Activated naive CD4-positive, alpha-beta T cell treated with anti-CD3 and anti-CD28 coated beads, Interleukin-2, amount 50 U/mL, for 24 hours (primary cell): ENCODE measurements around the gene TMEM35A.
"Not testable (repeated sequence)": the region's sequence is repeated elsewhere in the genome, so short reads cannot be mapped to it uniquely, and the experiment has no call there.

Experiments
- H3K27ac Mint-ChIP-seq: one replicate; pipeline ENCODE4 v1.8.0; 2021; ENCODE audit warnings: mild to moderate bottlenecking, mixed read lengths
- H3K27me3 Mint-ChIP-seq: one replicate; pipeline ENCODE4 v1.8.0; 2021; ENCODE audit warnings: mixed read lengths
- H3K36me3 Mint-ChIP-seq: one replicate; pipeline ENCODE4 v1.8.0; 2021; ENCODE audit warnings: mixed read lengths
- H3K4me1 Mint-ChIP-seq: one replicate; pipeline ENCODE4 v1.8.0; 2021; ENCODE audit warnings: mixed read lengths
- H3K4me3 Mint-ChIP-seq: one replicate; pipeline ENCODE4 v1.8.0; 2021; ENCODE audit warnings: mild to moderate bottlenecking, mixed read lengths
- H3K9me3 Mint-ChIP-seq: one replicate; pipeline ENCODE4 v1.8.0; 2021; ENCODE audit warnings: mixed read lengths

The TMEM35A gene, protein sequence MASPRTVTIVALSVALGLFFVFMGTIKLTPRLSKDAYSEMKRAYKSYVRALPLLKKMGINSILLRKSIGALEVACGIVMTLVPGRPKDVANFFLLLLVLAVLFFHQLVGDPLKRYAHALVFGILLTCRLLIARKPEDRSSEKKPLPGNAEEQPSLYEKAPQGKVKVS

DNA sequence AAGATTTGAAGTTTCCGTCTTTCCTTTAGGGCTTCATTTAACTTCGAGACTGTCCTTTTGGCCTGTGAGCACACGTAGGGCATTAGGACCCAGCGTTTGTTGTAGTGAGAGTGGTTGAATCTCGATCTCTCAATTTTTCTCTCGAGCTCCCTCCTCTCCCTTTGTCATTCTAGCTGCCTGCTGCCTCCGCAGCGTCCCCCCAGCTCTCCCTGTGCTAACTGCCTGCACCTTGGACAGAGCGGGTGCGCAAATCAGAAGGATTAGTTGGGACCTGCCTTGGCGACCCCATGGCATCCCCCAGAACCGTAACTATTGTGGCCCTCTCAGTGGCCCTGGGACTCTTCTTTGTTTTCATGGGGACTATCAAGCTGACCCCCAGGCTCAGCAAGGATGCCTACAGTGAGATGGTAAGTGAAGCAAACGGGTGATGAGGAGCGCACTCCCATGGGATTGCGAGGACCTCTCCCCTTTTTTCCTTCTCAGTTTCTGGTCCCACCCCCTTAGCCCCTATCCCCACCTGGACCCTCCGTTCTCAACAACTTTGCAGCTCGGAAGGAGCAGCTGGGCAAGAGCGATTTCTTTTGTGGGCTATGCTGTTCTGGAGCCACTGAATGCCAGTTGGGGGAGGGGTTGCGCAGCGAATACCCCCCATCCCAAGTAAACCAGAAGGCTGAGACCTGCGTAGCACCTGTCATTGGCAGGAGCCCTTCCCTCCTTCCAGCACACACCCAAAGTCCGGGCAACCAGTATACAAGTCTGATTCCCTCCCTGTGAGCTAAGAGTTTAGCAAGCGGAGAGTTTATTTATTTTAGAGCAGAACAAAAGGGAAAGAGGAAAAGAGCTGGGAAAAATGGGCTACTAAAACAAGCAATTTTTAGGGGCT, at the start of gene TMEM35A:
TSS of gene TMEM35A (plus strand) at position 164 of the 883 bp plus-strand sequence. CDS start at position 288, 124 bp downstream.
- Mint-ChIP-seq H3K36me3 (no peaks in the 10 kb centered on the region), H3K9me3 (no peaks in the 10 kb centered on the region), H3K27ac (no peak within 1 kb of the TSS), H3K4me3 (peak within 1 kb of the TSS; percentile 36), H3K4me1 (peaks cover 10% of the 10 kb centered on the region), H3K27me3 (peaks cover 9% of the 10 kb centered on the region)

DNA sequence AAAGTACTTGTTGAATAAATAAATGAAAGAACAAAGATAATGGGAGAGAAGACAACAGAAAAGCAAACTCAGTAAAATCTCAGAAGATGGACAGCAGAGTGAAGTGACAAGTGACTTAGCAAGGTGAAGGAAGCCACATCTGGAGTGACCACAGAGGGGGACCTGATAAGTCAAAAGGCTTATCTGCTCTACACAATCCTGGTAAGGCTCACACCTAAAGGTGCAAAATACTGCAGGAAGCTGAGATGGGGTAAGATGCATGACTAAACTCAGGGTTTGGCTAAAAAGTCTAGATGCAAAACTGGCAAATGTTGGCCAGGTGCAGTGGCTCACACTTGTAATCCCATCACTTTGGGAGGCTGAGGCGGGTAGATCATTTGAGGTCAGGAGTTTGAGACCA, 49.0 kb upstream of the TMEM35A start:
- Mint-ChIP-seq H3K27me3 (no peaks in the 10 kb centered on the region), H3K4me1 (peaks cover 13% of the 10 kb centered on the region), H3K27ac (no peak overlapping the region), H3K9me3 (no peaks in the 10 kb centered on the region), H3K4me3 (no peak overlapping the region), H3K36me3 (peaks cover 20% of the 10 kb centered on the region)

DNA sequence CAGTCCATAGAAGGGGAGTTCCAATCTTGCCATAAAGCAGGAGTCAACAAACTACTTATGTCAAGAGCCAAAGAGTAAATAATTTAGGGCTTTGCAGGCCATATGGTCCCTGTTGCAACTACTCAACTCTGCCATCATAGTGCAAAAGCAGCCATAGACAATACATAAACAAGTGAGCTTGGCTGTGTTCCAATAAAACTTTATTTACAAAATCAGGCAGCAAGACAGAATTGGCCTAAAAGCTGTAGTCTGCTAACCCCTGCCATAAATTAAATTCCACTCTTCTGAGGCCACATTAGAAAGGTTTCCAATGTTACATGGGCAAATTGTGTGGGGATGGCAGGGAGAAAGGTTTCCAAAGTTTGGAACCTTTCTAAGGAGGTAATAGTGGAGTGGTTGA, 41.4 kb upstream of the TMEM35A start:
- Mint-ChIP-seq H3K27me3 (no peaks in the 10 kb centered on the region), H3K36me3 (peaks cover 6% of the 10 kb centered on the region), H3K4me1 (peaks cover 8% of the 10 kb centered on the region), H3K4me3 (no peak overlapping the region), H3K9me3 (no peaks in the 10 kb centered on the region), H3K27ac (no peak overlapping the region)

DNA sequence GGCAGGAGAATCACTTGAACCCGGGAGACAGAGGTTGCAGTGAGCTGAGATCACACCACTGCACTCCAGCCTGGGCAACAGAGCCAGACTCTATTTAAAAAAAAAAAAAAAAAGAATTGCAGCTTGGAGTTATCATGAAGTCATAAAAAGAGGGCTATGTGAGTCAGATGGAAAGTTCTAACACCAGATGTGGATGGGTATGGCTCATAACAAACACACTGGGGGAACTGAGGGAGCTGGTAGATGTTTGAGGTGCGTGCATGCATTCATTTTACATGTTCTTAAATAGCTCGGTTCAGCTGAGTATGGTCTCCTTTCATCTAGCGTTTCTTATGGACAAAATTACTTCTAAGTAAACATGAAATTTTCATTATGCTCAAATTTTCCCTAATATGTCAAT, 38.5 kb upstream of the TMEM35A start:
- no peak overlapping the region for H3K4me3 Mint-ChIP-seq
- peaks cover 20% of the 10 kb centered on the region for H3K4me1 Mint-ChIP-seq
- H3K36me3 Mint-ChIP-seq: peaks cover 7% of the 10 kb centered on the region
- peak overlapping the region; percentile 63 for H3K27ac Mint-ChIP-seq
- no peaks in the 10 kb centered on the region for H3K9me3 Mint-ChIP-seq
- no peaks in the 10 kb centered on the region for H3K27me3 Mint-ChIP-seq

DNA sequence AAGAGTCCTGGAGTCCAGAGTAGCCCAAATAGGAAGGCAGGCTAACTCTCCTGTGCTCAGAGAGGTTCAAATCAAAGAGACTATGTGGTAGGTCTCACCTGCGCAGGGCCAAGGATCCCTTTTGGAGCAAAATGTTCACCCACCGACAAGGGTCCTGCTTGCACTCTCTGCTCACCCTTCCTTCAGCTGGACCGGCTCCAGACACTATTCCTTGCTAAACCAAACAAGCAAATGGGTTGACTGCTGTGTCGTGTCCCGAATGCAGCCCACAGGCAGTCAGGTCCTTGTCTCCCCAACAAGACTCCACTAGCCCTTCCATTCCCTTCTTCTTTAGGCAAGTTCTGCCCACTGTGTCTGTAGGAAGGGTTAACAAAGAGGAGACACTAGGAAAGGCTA, 27.5 kb upstream of the TMEM35A start:
- Mint-ChIP-seq H3K36me3 (peaks cover 6% of the 10 kb centered on the region), H3K9me3 (no peaks in the 10 kb centered on the region), H3K27me3 (no peaks in the 10 kb centered on the region), H3K4me1 (peaks cover 30% of the 10 kb centered on the region), H3K4me3 (peak overlapping the region; percentile 88), H3K27ac (peak overlapping the region; percentile 94)

DNA sequence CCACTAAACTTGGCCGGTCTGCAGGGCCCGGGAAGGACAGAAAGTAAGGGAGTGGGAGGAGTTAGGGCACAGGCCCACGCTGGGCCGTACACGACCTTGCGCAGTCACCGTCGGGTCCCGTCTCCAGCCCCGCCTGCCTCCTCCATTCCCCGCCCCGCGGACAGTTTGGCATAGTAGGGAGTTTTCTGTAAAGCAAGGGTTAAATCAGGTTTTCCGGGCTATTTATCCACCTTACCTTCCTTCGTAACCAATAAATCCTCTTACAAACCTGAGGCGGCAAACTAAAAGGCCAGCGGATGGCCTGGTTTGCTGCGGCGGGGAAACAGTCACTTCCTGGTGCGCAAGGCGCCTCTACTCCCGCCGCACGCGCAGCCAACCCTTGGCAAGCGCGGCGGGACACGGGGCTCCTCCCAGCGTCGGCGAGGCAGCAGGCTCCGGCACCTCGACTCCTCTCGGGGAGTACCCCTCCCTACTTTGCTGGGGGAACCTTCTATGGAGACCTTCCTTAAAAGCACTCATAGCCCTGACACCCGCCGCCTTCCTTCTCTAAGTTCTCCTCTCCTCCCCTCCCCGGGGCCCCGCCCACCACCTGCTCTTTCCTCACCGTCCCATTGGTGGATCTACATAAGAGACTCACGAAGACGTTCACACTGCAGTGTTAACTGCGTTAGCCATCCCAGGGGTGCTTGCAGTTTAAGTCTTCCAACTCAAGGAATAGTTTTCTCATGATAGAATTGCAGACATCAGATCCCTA, 27.0 kb upstream of the TMEM35A start, which contains the start of gene TRMT2B:
TSS of gene TRMT2B (minus strand) at position 563 of the 754 bp plus-strand sequence. CDS start 9,822 bp downstream, outside the sequence.
- Mint-ChIP-seq H3K27me3 (no peaks in the 10 kb centered on the region), H3K9me3 (no peaks in the 10 kb centered on the region), H3K4me1 (peaks cover 30% of the 10 kb centered on the region), H3K27ac (peak within 1 kb of the TSS; percentile 94), H3K36me3 (peaks cover 6% of the 10 kb centered on the region), H3K4me3 (peak within 1 kb of the TSS; percentile 88)

DNA sequence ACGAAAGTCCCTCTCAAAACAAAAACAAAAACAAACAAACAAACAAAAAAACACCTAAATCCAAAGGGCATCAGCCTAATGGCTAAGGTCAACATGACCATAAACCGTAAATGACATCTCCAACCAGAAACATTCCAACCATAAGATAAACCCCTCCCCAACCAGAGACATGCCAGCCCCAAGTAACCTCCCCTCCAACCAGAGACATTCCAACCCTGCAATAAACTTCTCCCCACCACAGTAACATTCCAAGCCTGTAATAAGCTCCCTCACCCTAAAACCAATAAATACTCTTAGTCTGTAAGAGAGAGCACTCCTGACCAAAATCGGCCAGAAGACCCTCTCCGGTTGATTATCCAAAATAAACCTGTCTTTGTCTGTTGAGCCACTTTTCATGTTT, 22.1 kb upstream of the TMEM35A start:
- H3K36me3 Mint-ChIP-seq, H3K9me3 Mint-ChIP-seq, H3K4me1 Mint-ChIP-seq, H3K27me3 Mint-ChIP-seq, H3K4me3 Mint-ChIP-seq, H3K27ac Mint-ChIP-seq: not testable (repeated sequence)

DNA sequence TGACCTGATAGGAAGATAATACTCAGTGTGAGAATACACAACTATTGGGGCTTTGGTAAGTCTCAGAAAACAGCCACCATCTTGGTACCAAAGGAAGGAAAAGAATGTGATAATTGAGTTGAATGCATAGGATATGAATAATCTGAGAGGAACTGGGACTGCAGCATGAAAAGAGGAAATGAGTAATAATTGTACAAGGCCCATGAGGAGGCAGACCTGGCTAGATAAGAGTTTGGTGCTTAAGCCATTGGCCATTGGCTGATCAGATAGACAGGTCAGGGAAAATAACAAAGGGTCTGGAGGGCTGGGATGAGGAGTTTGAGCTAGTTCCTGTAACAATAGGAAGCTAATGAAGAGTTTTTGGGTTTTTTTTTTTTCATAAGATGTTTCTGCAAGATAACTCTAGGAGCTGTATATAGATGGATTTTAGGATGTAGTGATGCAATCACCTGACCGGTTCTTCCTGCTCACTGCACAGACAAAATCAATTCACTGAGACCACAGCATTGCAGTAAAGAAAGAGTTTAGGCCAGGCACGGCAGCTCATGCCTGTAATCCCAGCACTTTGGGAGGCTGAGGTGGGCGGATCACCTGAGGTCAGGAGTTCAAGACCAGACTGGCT, 21.5 kb upstream of the TMEM35A start:
- Mint-ChIP-seq H3K36me3 (no peaks in the 10 kb centered on the region), H3K4me1 (peaks cover under 1% of the 10 kb centered on the region), H3K9me3 (no peaks in the 10 kb centered on the region), H3K27me3 (no peaks in the 10 kb centered on the region), H3K27ac (no peak overlapping the region), H3K4me3 (no peak overlapping the region)

DNA sequence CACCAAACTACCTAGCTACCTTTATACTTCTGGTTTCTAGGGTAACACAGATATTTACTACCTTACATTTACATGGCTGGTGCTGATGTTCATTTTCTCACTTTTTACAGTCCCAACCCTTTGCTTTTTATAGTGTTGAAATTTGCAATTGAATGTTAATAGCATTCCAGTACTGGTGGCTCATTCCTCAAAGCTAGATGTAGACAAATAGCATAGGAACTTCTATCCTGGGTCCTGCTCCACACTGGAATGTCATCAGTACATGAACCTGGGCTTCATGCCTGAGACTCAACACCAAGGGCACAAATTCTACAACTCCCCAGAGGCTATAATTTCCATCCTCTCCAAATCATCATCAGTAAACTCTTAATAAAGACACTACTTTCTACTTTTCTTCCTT, 16.5 kb upstream of the TMEM35A start:
- no peaks in the 10 kb centered on the region for H3K9me3 Mint-ChIP-seq
- H3K4me1 Mint-ChIP-seq: no peaks in the 10 kb centered on the region
- H3K27ac Mint-ChIP-seq: no peak overlapping the region
- no peak overlapping the region for H3K4me3 Mint-ChIP-seq
- H3K27me3 Mint-ChIP-seq: no peaks in the 10 kb centered on the region
- no peaks in the 10 kb centered on the region for H3K36me3 Mint-ChIP-seq

DNA sequence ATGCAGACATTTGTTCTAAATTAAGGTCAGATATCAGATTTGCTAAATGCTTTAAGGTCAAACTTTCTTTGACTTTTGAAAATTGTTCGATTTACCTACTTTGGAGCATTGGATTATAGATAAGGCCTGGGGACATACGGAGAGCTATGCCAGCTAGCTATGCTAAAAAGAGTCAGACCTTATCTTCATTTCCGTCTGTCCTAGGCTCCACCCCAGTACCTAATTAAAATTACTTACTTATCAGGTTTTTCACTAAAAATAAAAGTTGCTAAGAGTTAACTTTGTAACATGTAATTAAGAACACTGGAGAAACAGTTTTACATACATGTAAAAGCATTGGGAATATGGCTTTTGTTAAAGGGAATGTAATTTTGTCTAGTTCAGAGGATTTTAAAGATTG, 7.1 kb upstream of the TMEM35A start:
- no peak overlapping the region for H3K27ac Mint-ChIP-seq
- H3K36me3 Mint-ChIP-seq: no peaks in the 10 kb centered on the region
- no peak overlapping the region for H3K4me3 Mint-ChIP-seq
- H3K27me3 Mint-ChIP-seq: no peaks in the 10 kb centered on the region
- H3K9me3 Mint-ChIP-seq: no peaks in the 10 kb centered on the region
- no peaks in the 10 kb centered on the region for H3K4me1 Mint-ChIP-seq

DNA sequence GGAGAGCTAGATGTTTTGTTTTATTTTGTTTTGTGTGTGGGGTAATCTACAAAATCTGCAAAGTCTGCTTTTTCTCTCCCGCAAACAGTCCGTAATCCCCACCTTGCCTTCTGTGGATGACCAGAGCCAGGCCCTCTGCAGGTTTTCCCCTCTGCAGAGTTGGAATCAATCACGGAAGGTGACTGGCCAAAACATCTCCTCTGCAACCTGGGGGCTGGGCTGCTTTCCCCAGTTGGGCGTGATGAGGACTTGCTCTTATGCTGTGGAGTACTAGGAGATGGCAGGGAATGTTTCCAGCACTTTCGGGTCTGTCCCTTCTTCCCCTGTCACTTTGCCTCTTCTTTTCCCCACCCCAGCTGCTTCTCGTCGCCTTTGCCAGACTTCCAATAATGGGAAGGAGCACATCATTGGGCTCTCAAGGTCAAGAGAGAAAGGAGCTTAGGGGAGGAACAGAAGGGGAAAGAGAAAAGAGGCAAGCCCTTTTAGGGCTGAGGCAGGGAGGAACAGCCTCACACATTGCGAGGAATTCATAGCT, 1.1 kb downstream of the TMEM35A start:
- Mint-ChIP-seq H3K4me1 (peaks cover 10% of the 10 kb centered on the region), H3K27me3 (peaks cover 9% of the 10 kb centered on the region), H3K36me3 (no peaks in the 10 kb centered on the region), H3K4me3 (no peak overlapping the region), H3K9me3 (no peaks in the 10 kb centered on the region), H3K27ac (no peak overlapping the region)

DNA sequence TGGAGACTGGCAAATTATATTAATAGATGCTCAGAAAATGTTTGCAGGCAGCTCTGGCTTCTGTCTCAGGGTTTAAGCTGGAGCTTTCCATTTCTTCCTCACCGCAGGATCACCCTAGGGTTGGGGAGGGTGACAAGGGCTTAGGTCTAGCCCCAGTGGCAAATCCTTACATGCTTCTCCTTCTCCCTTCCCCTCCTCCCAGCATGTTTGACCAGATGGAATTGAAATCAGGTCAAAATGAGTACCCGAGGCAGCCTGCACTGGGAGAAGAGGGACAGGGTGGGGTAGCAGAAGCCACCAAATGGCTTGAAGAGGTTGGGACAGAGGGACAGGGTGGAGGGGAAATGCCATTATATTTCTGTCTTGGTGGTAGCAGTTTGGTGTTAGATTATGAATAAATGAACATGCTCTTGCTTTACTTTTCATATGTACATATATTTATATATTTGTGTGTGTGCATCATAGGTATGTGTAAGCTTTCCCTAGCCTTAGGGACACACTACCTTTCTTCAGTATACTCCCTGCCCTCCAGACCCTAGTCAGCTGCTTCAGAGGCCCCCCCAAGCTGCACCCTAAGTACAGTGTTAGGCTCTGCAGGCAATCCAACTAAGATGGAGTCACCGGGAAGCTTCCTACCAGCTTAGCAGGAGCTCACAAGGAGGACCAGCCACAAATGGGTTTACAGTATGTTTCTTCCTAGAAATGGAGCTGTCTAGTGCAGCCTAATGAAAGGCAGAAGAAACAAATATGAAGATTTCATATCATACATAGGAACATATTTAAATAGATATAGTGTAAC, 1.8 kb downstream of the TMEM35A start:
- no peaks in the 10 kb centered on the region for H3K36me3 Mint-ChIP-seq
- peaks cover 9% of the 10 kb centered on the region for H3K27me3 Mint-ChIP-seq
- peaks cover 10% of the 10 kb centered on the region for H3K4me1 Mint-ChIP-seq
- no peaks in the 10 kb centered on the region for H3K9me3 Mint-ChIP-seq
- H3K4me3 Mint-ChIP-seq: no peak overlapping the region
- no peak overlapping the region for H3K27ac Mint-ChIP-seq

DNA sequence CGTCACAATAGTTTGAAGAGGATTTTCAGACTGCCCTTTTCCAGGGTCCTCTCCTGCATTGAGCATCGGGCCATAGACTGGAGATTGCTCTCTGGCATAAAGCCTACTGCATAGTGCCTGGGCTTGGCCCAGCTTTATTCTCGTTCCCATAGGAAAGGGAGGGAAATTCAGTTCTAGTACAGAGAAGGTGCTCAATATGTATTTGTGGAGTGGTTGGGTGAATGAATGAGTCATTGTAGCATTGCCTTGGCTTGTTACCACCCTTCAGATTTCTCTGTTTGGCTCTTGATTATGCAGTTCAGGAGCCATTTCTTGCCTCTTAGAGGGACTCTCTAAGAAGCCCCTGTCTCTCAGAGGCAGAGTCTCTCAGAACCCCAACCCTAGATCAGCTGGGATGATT, 2.6 kb downstream of the TMEM35A start:
- H3K27me3 Mint-ChIP-seq: peaks cover 9% of the 10 kb centered on the region
- H3K4me1 Mint-ChIP-seq: peaks cover 10% of the 10 kb centered on the region
- H3K9me3 Mint-ChIP-seq: no peaks in the 10 kb centered on the region
- no peak overlapping the region for H3K27ac Mint-ChIP-seq
- no peaks in the 10 kb centered on the region for H3K36me3 Mint-ChIP-seq
- no peak overlapping the region for H3K4me3 Mint-ChIP-seq

DNA sequence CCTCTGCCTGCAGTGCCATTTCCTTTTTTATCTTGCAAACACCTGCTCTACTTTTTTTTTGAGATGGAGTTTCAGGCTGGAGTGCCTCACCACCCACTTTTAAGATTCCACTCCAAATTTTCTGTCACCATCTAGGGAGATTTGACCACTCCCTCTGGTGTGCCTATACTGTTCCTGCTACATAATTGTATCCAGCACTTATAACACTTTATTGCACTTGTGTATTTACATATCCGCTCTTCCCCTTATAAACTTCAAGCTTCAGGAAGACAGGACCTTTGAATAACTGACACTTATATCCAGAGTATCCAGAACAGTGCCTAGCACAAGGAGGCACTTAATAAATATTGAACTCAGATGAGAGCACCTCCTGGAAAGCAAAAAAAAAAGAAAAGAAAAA, 13.1 kb downstream of the TMEM35A start:
- Mint-ChIP-seq H3K27ac (no peak overlapping the region), H3K4me1 (peaks cover 3% of the 10 kb centered on the region), H3K36me3 (no peaks in the 10 kb centered on the region), H3K9me3 (no peaks in the 10 kb centered on the region), H3K4me3 (no peak overlapping the region), H3K27me3 (no peaks in the 10 kb centered on the region)
